Keratinocyte (primary cell): ENCODE data around the gene MMP24.

Experiments used
- EZH2 ChIP-seq: IDR thresholded peaks from one replicate; pipeline ENCODE4 v1.6.1; 2012; ENCODE audit warnings: inconsistent platforms, mild to moderate bottlenecking, low read length, moderate library complexity
- TF ChIP-seq, protein P1 (sequence below), 3 experiments: IDR thresholded peaks in 1 of 3; conservative IDR thresholded peaks in 1 of 3; optimal IDR thresholded peaks in 1 of 3; 2 replicates in 2 of 3; 3 replicates in 1 of 3; pipeline versions ENCODE3 to v1.5.1; 2011; ENCODE audit warnings: low read length in 3 of 3, mild to moderate bottlenecking in 3 of 3, moderate library complexity in 2 of 3, control low read depth in 1 of 3, inconsistent platforms in 1 of 3; ENCODE audit not compliant: insufficient read depth in 2 of 3; ENCODE audit errors: extremely low read depth in 1 of 3

DNA sequence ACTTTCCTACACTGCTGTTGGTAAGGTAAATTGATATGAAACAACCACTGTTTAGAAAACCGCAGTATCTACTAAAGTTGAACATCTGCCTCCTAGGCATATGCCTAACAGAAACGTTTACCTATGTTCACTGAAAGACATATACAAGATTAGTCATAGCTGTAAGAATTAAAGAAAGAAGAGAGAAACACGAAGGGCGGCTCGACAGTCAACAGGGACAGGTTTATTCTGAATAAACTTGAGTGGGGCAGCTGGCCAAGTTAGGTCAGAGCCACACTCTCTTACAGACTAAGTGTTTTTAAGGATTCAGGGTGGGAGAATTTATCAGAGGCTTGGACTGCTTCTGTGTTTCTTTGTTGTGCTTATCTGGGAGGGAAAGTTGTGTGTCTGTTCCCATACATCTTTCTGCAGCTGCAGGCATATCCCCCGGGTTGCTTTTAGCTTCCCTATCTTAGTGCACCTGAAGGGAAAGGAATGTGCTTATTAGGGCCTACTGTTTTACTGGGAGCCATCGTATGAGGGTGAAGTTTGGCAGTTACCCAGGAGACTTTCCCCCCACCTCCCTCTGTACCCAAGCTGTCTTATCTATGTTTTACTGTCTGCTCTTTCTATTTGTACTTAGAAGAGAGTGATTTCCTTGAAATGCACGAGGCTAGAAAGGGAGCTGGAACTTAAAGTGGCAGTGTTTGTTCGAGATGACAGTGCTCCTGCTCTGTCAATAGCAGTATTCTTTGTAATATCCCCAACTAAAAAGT, 34.2 kb upstream of the MMP24 start:
- TF ChIP-seq, protein P1, sequence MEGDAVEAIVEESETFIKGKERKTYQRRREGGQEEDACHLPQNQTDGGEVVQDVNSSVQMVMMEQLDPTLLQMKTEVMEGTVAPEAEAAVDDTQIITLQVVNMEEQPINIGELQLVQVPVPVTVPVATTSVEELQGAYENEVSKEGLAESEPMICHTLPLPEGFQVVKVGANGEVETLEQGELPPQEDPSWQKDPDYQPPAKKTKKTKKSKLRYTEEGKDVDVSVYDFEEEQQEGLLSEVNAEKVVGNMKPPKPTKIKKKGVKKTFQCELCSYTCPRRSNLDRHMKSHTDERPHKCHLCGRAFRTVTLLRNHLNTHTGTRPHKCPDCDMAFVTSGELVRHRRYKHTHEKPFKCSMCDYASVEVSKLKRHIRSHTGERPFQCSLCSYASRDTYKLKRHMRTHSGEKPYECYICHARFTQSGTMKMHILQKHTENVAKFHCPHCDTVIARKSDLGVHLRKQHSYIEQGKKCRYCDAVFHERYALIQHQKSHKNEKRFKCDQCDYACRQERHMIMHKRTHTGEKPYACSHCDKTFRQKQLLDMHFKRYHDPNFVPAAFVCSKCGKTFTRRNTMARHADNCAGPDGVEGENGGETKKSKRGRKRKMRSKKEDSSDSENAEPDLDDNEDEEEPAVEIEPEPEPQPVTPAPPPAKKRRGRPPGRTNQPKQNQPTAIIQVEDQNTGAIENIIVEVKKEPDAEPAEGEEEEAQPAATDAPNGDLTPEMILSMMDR (optimal IDR thresholded peaks at IDR 0.05 in 1 of 3, IDR thresholded peaks at IDR 0.05 in 1 of 3, conservative IDR thresholded peaks at IDR 0.05 in 1 of 3; ENCODE audit: extremely low read depth in 1 of 3, insufficient read depth in 2 of 3, low read length in 3 of 3): no peak
- TF ChIP-seq EZH2: no peak
